ENCODE data around the gene DCST1.

DNA sequence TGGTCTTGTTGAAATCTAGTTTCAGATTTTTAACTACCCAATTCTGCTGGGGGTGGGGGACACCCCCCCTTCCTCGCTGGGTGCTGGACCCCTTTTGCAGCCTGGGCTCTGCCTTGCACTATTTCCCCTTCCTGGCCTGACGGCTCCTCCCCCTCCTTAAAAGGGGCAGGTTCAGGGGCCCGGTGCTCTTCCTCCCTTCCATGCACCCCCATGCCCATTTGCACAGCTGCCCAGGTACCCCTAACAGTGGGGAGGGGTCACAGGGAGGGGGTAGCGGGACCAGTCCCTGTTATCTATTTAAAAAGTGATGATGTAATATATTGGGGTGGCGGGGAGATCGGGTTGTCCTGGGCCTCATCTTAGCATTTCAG is 15.7 kb upstream of the DCST1 start:
- TF ChIP-seq CTCF (conservative IDR thresholded peaks at IDR 0.05; ENCODE audit: low read depth, low read length) (no peak), EZH2 (IDR thresholded peaks at IDR 0.05; ENCODE audit: borderline replicate concordance, low read depth, low read length, poor library complexity, severe bottlenecking) (no peak)
